Stimulated activated CD8-positive, alpha-beta memory T cell treated with anti-CD3 and anti-CD28 coated beads, Interleukin-7, amount 100 ng/mL, for 48 hours (primary cell): Measurements from ENCODE around the gene SYT8.
"Not testable (repeated sequence)": the region's sequence is repeated elsewhere in the genome, so short reads cannot be mapped to it uniquely, and the experiment has no call there.

Experiments used
- DNase-seq, 2 donors: peaks; one replicate each; pipeline ENCODE4 v3.0.0-alpha.2; 2020; ENCODE audit warnings: low read depth in 1 of 2; ENCODE audit errors: extremely low read depth in 1 of 2

SYT8 gene, protein sequence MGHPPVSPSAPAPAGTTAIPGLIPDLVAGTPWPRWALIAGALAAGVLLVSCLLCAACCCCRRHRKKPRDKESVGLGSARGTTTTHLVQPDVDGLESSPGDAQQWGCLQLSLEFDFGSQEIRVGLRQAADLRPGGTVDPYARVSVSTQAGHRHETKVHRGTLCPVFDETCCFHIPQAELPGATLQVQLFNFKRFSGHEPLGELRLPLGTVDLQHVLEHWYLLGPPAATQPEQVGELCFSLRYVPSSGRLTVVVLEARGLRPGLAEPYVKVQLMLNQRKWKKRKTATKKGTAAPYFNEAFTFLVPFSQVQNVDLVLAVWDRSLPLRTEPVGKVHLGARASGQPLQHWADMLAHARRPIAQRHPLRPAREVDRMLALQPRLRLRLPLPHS

DNA sequence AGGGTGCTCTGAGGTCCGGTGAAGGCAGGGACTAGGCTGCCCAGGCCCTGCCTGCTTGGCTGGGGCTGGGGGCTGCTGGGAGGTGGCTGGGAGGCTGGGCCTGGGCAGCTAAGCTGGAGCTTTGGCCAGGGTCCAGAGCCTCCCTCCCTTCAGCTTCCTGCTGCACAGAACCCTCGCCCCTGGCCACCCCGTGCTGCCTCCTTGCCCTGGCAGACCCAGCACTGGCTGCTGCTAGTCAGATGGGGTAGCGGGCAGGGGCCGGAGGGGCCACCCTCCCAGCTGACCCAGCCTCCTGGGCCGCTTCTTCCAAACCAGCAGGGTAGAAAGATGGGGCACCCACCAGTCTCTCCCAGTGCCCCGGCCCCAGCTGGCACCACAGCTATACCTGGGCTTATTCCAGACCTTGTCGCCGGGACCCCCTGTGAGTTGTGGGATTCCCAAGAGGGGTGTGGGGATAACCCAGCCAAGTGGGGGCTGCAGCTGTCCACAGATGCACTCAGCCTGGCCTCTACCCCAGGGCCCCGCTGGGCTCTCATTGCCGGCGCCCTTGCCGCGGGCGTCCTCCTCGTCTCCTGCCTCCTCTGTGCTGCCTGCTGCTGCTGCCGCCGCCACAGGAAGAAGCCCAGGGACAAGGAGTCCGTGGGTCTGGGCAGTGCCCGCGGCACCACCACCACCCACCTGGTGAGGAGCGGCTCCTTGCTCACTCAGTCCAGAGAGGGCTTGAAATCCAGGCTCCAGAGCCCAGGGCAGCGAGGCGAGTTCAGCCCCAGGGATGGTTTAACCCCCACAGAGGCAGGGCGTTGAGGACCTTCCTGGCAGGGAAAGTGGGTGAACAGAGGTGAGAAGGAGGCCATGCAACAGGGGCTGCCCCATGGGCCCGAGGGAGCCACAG lies at the start of gene SYT8:
Gene SYT8, plus strand, starts transcription at position 212 of the 892 bp plus-strand sequence. Its CDS starts 116 bp downstream, at position 328.
- no peak for DNase-seq

DNA sequence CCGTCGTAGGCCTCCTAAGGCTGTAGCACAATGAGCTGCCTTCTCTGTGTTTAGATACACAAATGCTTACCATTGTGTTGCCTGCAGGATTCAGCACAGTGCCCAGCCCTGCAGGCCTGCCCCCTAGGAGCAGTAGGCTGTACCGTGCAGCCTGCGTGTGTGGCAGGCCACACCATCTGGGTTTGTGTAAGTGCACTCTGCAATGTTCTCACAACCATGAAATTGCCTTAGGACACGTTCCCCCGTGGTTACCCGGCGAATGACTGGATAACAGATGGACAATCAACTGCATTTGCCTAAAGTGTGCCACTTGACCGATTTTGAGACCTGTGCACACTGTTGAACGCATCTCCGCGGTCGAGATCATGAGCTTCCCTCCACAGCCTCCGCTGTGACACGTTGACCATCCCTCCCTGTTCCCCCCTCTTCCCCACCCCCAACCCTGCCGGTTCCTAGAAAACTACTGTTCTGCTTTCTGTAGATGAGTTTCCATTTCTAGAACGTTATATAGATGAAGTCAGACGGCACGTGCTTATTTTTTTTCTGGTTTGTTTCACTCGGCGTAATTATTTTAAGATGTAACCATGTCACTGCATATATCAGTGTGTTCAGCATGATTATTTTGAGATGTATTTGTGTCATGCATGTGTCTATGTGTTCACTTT lies 48.9 kb upstream of the SYT8 start:
- no peak for DNase-seq

DNA sequence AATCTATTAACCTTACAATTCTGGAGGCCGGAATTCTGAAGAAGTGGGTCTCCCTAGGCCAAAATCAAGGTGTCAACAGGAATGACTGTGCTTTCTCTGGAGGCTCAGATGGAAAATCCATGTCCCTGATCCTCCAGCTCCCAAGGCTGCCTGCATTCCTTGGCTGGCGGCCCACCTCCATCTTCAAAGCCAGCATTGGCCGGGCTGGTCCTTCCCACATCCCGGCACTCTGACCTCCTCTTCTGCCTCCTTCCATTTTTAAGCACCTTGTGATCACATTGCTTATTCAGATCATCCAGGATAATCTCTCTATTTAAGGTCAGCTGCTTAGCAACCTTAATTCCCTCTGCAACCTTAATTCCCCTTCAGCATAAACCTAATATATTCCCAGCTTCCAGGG lies 48.3 kb upstream of the SYT8 start:
- DNase-seq: no peak

DNA sequence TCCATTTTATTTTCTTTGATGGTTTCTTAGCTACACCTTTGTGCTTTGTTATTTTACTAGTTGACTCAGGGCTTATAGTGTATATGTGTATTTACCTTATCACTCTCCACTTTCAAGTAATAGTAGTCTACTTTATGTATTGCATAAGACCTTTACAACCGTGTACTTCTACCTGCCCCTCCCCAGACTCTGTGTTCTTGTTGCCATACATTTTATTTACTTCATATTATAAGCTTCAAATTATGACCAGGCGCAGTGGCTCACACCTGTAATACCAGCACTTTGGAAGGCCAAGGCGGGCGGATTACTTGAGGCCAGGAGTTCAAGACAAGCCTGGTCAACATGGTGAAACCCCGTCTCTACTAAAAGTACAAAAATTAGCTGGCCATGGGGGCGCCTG lies 42.9 kb upstream of the SYT8 start:
- DNase-seq: no peak

DNA sequence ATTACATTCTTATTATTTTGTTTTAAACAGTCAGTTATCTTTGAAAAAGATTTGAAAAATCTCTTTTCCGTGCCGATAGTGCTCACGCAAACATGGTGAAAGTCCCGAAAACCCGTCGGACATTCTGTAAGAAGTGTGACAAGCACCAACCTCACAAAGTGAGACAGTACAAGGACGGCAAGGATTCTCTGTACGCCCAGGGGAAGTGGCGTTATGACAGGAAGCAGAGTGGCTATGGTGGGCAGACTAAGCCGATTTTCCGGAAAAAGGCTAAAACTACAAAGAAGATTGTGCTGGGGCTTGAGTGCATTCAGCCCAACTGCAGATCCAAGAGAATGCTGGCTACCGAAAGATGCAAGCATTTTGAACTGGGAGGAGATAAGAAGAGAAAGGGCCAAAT lies 42.3 kb upstream of the SYT8 start:
- DNase-seq: peak in 1 of 2 donors; percentile 26

DNA sequence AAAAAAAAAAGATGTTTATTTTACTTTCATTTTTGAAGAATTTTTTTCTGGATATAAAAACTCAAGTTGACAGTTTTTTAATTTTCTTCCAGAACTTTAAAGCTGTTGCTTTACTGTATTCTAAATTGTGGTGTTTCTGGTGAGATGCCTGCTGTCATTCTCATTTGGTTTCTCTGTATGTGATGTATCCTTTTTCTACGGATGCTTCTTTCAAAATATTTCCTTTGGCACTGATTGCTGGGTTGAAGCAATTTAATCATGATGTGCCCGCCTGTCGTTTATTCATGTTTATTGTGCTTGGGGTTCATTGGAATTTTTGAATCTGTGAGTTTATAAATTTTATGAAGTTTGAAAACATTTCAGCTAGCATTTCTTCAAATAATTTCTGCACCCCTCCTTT lies 41.7 kb upstream of the SYT8 start:
- DNase-seq: no peak

DNA sequence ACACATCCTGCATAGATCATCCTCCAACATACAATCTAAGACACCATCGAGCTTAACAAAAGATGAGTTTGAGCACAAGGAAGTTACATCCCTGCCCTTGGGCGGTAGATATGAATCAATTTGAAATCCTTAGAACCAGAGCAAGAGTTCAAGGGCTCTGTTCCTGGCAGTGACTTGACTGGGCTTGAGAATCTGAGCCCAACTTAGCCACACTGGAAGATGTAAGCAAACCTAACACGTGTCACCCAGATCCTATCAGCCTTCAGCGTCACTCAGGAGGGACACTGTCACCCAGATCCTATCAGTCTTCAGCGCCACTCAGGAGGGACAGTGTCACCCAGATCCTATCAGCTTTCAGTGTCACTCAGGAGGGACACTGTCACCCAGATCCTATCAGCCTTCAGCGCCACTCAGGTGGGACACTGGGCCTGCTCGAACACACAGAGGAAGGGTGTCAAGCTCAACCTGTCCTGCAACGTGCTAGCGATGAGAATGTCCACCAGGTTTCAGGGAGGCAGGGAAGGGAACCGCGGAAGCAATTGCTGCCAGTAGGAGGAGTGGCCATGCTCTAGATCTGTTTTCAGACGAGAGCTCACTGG lies 38.3 kb upstream of the SYT8 start:
- peak in 1 of 2 donors; percentile 5 for DNase-seq

DNA sequence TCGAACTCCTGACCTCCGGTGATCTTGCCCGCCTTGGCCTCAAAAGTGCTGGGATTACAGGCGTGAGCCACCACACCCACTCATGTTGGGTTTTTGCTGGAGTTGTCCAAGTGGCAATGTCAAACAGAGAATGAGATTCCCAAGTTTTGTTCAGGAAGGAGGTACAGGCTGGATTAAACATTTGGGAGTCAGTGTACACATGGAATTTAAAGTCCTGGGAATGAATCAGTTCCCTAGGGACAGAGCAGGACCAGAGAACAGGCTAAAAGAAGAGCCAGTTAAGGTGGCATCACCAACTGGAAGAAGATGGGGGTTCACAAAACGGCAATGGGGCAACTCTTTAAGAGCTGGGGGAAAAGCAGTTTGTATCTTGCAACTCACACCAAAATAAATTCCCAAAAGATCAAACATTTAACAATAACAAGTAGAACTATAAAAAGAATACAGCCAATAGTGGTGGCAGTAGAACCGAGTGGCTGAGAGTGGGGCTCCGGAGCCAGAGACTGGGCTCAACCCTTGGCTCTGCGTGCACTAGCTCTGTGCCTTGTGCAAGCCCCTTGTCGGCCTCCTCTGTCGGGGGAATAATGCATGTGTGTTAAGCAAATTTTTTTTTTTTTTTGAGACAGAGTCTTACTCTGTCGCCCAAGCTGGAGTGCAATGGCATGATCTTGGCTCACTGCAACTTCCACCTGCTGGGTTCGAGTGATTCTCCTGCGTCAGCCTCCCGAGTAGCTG lies 37.2 kb upstream of the SYT8 start:
- no peak for DNase-seq

DNA sequence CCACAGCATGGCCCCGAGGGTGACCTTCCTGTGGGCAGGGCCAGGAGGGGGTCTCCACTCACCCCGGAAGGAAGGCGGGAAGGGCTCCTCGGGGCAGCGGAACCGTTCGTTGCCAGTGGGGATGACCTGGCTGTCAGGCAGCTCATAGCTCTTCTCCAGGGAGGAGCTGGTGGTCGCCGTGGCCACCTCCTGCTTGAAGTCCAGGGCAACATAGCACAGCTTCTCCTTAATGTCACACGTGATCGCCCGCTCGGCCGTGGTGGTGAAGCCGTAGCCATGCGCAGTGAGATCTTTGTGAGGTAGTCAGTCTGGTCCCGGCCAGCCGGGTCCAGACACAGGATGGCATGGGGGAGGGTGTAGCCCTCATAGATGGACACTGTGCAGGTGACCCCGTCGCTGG lies 31.5 kb upstream of the SYT8 start:
- DNase-seq: no peak

DNA sequence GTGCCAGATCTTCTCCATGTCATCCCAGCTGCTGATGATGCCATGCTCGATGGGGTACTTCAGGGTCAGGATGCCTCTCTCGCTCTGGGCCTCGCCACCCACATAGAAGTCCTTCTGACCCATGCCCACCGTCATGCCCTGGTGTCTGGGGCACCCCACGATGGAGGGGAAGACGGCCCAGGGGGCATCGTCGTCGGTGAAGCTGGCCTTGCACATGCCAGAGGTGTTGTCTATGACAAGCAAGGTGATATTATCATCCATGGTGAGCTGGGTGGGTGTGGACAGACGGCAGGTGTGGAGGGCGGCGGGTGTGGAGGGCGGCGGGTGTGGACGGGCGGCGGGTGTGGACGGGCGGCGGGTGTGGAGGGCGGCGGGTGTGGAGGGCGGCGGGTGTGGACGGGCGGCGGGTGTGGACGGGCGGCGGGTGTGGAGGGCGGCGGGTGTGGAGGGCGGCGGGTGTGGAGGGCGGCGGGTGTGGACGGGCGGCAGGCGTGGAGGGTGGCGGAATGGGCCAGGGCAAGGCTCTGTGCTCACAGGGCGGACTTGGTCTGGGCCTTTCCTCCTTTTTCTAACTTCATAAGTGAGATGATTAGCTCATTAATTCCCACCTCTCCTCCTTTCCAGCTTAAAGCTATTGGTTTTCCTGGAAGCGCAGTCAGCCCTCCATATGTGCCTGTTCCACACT lies 30.8 kb upstream of the SYT8 start:
- not testable (repeated sequence) for DNase-seq

DNA sequence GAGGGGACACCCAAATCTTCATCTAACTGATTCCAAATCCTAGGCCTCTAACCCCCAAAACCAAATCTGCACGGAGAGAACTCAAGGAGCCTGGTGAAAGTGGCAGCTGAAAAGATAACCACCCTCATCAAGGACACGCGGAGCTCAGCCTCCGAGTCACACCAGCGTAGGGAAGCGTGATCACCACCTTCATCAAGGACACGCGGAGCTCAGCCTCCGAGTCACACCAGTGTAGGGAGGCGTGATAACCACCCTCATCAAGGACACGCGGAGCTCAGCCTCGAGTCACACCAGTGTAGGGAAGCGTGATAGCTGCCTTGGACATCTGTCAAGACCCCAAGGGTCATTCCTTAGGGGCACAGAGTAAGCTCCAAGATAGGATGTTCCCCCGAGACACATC lies 29.3 kb upstream of the SYT8 start:
- DNase-seq: no peak

DNA sequence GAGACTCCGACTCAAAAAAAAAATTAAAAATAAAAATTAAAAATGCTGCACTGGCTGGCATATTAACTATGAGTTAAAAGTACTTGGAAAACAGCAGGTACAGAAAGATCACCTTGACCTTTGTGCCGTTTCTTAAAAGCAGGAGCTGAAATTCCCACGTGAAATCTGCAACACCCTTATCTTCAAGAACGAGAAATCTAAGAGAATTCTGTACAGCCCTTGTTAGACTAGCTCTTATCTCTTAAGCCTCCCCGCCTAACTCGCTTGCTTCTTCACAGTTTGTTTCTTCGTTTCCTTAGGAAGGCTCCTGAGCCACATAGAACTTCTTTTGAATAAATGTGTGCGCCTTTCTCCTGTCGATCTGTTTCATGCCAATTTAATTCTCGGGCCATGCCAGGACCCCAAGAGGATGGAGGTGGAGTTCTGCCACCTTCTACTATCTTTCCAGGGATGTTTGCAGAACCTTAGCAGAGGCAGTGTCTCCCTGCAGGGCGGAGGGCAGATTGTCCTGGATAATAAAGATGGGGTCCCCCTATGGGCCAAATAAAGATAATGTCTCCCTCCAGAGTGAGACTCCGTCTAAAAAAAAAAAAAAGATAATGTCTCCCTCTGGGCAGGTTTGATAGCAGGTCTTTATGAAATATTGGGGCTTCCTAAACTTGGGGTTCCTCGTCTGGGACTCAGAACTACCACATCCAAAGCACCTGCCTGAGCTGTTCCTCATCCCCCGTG lies 27.4 kb upstream of the SYT8 start:
- DNase-seq: no peak

DNA sequence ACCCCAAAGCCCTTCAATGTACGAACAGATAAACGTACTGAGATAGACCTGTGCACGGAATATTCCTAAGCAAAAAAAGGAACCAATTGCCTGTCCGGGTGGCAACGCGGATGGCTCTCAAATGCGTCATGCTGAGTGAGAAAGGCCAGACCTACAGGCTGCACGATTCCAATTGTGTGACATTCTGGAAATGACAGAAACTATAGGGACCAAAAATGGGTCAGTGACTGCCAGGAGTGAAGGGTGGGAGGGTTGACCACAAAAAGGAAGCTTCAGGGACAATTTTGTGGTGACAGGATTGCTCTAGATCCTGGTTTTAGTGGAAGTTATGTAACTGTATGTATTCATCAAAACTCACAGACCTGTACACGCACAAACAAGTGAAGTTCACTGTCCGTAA lies 24.0 kb upstream of the SYT8 start:
- DNase-seq: no peak

DNA sequence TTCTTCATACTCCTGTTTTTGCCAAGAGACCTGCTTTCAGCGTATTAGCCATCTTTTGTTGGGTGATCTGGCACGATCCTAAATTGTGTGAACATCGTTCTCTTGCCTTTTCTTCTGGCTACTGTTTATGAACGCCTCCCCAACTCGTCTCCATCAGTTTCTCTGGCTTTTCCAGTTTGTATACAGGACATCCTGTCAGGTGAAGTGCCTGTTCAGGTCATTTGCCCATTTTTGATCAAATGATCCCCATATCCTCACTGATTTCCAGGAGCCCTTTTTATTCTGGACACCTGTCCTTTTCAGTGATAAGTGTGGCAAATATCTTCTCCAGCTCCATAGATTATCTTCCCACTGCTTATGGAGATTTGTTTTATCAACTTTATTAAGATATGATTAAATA lies 22.5 kb upstream of the SYT8 start:
- DNase-seq: no peak

DNA sequence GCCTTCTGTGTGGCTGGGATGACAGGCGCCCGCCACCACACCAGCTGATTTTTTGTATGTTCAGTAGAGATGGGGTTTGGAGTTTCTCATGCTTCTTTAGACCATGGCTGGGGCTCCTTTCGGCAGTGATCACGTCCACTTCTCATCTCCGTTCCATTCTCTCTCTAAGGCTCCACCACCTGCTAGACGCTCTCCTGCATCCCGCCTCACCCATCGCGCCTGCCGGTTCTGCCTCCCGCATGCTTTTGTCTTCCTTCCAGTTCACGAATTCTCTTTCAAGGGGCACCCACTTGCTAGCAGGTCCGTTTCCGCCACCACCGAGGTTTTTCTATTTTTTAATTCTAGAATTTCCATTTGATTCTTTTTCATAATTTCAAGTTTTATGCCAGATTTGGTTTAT lies 22.0 kb upstream of the SYT8 start:
- DNase-seq: no peak

DNA sequence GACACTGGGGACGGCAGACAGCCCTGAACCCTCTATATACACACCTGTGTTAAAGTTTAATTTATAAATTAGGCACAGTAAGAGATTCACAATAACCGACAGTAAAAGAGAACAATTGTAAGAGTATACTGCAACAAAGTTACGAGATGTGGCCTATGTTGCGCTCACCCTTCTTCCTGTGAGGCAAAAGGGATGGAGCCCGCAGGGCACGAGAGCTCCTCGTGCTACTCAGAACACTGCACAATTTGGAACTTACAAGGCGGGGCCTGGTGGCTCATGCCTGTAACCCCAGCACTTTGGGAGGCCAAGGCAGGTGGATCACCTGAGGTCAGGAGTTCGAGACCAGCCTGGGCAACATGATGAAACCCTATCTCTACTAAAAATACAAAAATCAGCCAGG lies 21.4 kb upstream of the SYT8 start:
- not testable (repeated sequence) for DNase-seq

DNA sequence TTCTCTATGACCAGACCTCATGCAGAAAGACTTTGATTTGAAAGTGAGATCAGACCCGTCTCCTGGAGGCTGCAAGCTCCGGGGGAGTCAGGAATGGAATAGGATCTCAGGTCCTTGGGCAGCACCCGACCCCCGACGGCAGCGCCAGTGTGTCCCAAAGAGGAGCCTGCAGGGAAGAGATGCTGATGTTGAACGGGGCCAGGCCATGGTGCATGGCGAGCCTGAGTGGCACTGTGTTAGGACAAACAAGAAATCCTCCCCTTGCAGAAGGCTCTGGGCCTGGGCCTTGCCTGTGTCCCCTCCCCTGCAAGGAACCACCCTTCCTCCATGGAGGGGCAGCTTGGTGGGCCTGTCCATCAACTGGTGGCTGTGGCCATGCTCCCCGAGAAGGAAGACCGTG lies 20.1 kb upstream of the SYT8 start:
- no peak for DNase-seq

DNA sequence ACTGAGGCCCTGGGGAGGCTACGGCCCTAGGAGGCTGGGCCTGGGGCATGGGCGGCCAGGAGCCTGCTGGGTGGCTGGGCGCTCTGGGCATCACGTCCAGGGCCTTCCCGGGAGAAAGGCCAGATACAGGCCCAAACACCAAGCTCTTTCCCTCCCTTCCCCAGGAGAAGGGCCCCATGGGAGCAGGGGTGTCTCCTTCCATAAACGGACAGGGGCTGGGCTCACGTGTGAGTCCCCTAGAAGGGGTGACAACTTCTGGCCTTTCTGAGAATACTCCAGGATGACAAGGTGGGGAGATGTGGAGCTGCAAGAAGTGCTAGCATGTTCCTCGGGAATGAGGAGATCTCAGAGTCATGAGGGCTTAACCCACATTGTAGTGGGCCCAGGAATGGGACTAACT lies 19.5 kb upstream of the SYT8 start:
- DNase-seq: no peak

DNA sequence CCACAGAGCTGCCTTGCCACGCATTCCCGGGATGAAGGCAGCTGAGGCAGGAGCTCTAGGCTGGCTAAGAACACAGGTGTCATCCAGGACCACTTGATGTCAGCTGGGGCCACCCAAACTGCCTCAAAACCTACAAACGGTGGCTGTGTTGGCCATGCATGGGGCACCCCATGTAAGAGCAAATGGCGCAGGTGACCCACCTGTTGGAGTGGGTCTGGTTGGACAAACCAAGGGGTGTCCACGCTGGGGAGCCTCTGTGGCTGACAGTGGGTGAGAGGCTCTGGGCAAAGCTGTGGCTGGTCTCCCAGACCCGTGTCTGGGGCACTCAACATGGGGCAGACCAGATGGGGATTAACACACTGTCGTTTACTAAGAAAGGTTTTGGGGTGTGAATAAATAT lies 19.0 kb upstream of the SYT8 start:
- no peak for DNase-seq
